D341Med (cell line): ENCODE results near the gene FADS2.

Experiments
- DNase-seq: peaks from one replicate; pipeline ENCODE4 v3.0.0; 2012; ENCODE audit warnings: low spot score

The FADS2 gene

GRCh38 chr11:61827571-61828378, at the start of gene FADS2:
FADS2 (plus strand) TSS chr11:61828300; CDS start chr11:61828391, 91 bp downstream.
- peak; percentile 91 for DNase-seq

- no peak for DNase-seq
Measured at GRCh38 chr11:61778357-61778886, 49.7 kb upstream of the FADS2 start.

- no peak for DNase-seq
Measured at GRCh38 chr11:61778920-61779650, 49.0 kb upstream of the FADS2 start.

GRCh38 chr11:61779666-61780525, 48.2 kb upstream of the FADS2 start:
- DNase-seq: no peak

GRCh38 chr11:61780581-61781162, 47.4 kb upstream of the FADS2 start:
- DNase-seq: no peak

GRCh38 chr11:61781585-61781984, 46.5 kb upstream of the FADS2 start:
- DNase-seq: no peak

- DNase-seq: no peak
Measured at GRCh38 chr11:61782299-61782698, 45.8 kb upstream of the FADS2 start.

GRCh38 chr11:61782841-61783240, 45.3 kb upstream of the FADS2 start:
- no peak for DNase-seq

GRCh38 chr11:61783717-61784505, 44.2 kb upstream of the FADS2 start:
- DNase-seq: no peak

- DNase-seq: no peak
Measured at GRCh38 chr11:61784506-61784805, 43.6 kb upstream of the FADS2 start.

GRCh38 chr11:61785837-61786402, 42.2 kb upstream of the FADS2 start:
- DNase-seq: no peak

GRCh38 chr11:61787928-61788491, 40.1 kb upstream of the FADS2 start:
- DNase-seq: peak; percentile 62

- no peak for DNase-seq
Measured at GRCh38 chr11:61791737-61792309, 36.3 kb upstream of the FADS2 start.

GRCh38 chr11:61792310-61793082, 35.6 kb upstream of the FADS2 start, which contains the start of the genes FEN1 and TMEM258:
FEN1 (plus strand) TSS chr11:61792911; CDS start chr11:61795362, 2,451 bp downstream.
TMEM258 (minus strand) TSS chr11:61792599; CDS start chr11:61792558, 41 bp downstream.
- DNase-seq: peak; percentile 92

- no peak for DNase-seq
Measured at GRCh38 chr11:61793083-61793828, 34.8 kb upstream of the FADS2 start.

GRCh38 chr11:61793829-61794204, 34.3 kb upstream of the FADS2 start:
- no peak for DNase-seq

GRCh38 chr11:61794579-61794978, 33.5 kb upstream of the FADS2 start:
- DNase-seq: no peak

- no peak for DNase-seq
Measured at GRCh38 chr11:61795459-61795858, 32.6 kb upstream of the FADS2 start.
